Adrenal gland (tissue), 5 donors: ENCODE results near the gene CAPRIN2.

Experiments used
- CTCF ChIP-seq, 6 experiments: fragments of 450-650 bp in 4 of 6; fragments of 200-600 bp in 2 of 6; sonication (generic) in 1 of 6; IDR thresholded peaks; 1 replicate in 5 of 6; 2 replicates in 1 of 6; pipeline versions ENCODE4 v1.5.1 to v1.8.0; 2016 to 2021; ENCODE audit warnings: antibody characterized with exemption in 6 of 6, mild to moderate bottlenecking in 2 of 6, moderate library complexity in 1 of 6
- POLR2A ChIP-seq, 2 donors: fragments of 450-650 bp; IDR thresholded peaks; one replicate each; pipeline ENCODE4 v1.6.1; 2017; ENCODE audit warnings: antibody characterized with exemption in 2 of 2, mild to moderate bottlenecking in 2 of 2, moderate library complexity in 1 of 2
- donor health status: DM: no; HTN: no; CAD: no.

GRCh38 chr12:30757316-30757715, 2.6 kb upstream of the CAPRIN2 start:
- TF ChIP-seq POLR2A (IDR thresholded peaks at IDR 0.05) (no peak), CTCF (IDR thresholded peaks at IDR 0.05) (no peak)
